Keratinocyte (primary cell): ENCODE results near the gene RTP3. TPM values are rescaled to one million over a fixed set of nuclear protein-coding genes. Genes with fewer than 3 reads are reported as not detected.

Experiments
- DNase-seq: peaks from one replicate; pipeline ENCODE4 v3.0.0-alpha.2; 2011; ENCODE audit warnings: low read depth, missing footprints, low spot score
- FAIRE-seq: peaks from 2 replicates; lab custom pipeline; 2011; peaks lifted over from hg19 to GRCh38; lab: Jason Lieb, UNC
- H2AFZ ChIP-seq: 2 replicates; pipeline ENCODE4 v1.6.0; 2012; ENCODE audit warnings: low read length, control low read depth, inconsistent platforms; ENCODE audit not compliant: control insufficient read depth
- H3K27ac ChIP-seq: 2 replicates; pipeline ENCODE4 v1.5.1; 2011; ENCODE audit warnings: low read length; ENCODE audit not compliant: control insufficient read depth, insufficient read depth
- H3K27me3 ChIP-seq: 3 replicates; pipeline ENCODE4 v1.6.0; 2011; ENCODE audit warnings: low read length; ENCODE audit not compliant: control insufficient read depth, insufficient read depth; ENCODE audit errors: extremely low read depth
- H3K36me3 ChIP-seq, 2 experiments: 2 replicates in 1 of 2; 3 replicates in 1 of 2; pipeline ENCODE4 v1.5.1; 2011; ENCODE audit warnings: low read length in 2 of 2, mild to moderate bottlenecking in 1 of 2; ENCODE audit not compliant: control insufficient read depth in 2 of 2, insufficient read depth in 2 of 2; ENCODE audit errors: extremely low read depth in 1 of 2
- H3K4me1 ChIP-seq: 3 replicates; pipeline ENCODE4 v1.5.1; 2011; ENCODE audit warnings: low read length; ENCODE audit not compliant: control insufficient read depth, insufficient read depth; ENCODE audit errors: extremely low read depth
- H3K4me2 ChIP-seq: 3 replicates; pipeline ENCODE4 v1.6.0; 2011; ENCODE audit warnings: low read depth, low read length; ENCODE audit not compliant: control insufficient read depth, insufficient read depth; ENCODE audit errors: extremely low read depth
- H3K4me3 ChIP-seq, 3 experiments: fragments of 200-600 bp in 1 of 3; sonication (generic) in 1 of 3; 2 replicates in 2 of 3; 3 replicates in 1 of 3; pipeline ENCODE4 v1.5.1; 2011 to 2016; ENCODE audit warnings: low read length in 3 of 3, mild to moderate bottlenecking in 3 of 3, control low read depth in 2 of 3, inconsistent platforms in 1 of 3, low read depth in 1 of 3, mixed read lengths in 1 of 3, mixed run types in 1 of 3, moderate library complexity in 1 of 3; ENCODE audit not compliant: control insufficient read depth in 2 of 3, insufficient read depth in 2 of 3; ENCODE audit errors: extremely low read depth in 1 of 3
- H3K79me2 ChIP-seq: 2 replicates; pipeline ENCODE4 v1.6.0; 2012; ENCODE audit warnings: low read length; ENCODE audit not compliant: control insufficient read depth, insufficient read depth
- H3K9ac ChIP-seq: 3 replicates; pipeline ENCODE4 v1.6.0; 2011; ENCODE audit warnings: low read length; ENCODE audit not compliant: control insufficient read depth, insufficient read depth; ENCODE audit errors: extremely low read depth
- H3K9me1 ChIP-seq: 3 replicates; pipeline ENCODE4 v1.6.0; 2011; ENCODE audit warnings: low read length; ENCODE audit not compliant: control insufficient read depth, insufficient read depth; ENCODE audit errors: extremely low read depth
- H3K9me3 ChIP-seq: 2 replicates; pipeline ENCODE4 v1.5.1; 2012; ENCODE audit warnings: low read depth, low read length; ENCODE audit not compliant: control insufficient read depth
- H4K20me1 ChIP-seq: 3 replicates; pipeline ENCODE4 v1.6.0; 2011; ENCODE audit warnings: low read length; ENCODE audit not compliant: control insufficient read depth, insufficient read depth; ENCODE audit errors: extremely low read depth
- CTCF ChIP-seq, 3 experiments: IDR thresholded peaks in 1 of 3; conservative IDR thresholded peaks in 1 of 3; optimal IDR thresholded peaks in 1 of 3; 2 replicates in 2 of 3; 3 replicates in 1 of 3; pipeline versions ENCODE3 to v1.5.1; 2011; ENCODE audit warnings: low read length in 3 of 3, mild to moderate bottlenecking in 3 of 3, moderate library complexity in 2 of 3, control low read depth in 1 of 3, inconsistent platforms in 1 of 3; ENCODE audit not compliant: insufficient read depth in 2 of 3; ENCODE audit errors: extremely low read depth in 1 of 3
- EZH2 ChIP-seq: IDR thresholded peaks from one replicate; pipeline ENCODE4 v1.6.1; 2012; ENCODE audit warnings: inconsistent platforms, mild to moderate bottlenecking, low read length, moderate library complexity
- dilution Hi-C: fragments of 300-500 bp; cut with MboI; formaldehyde crosslinking; loops from one replicate; pipeline ENCODE4 v1.7.0; 2020; ENCODE audit warnings: low sequenced_read_pairs; ENCODE audit not compliant: extremely low pct_ligation_motif_present
- polyA plus RNA-seq, 5 experiments: library from polyadenylated mRNA; depleted of rRNA in 3 of 5; stranded (reverse) in 3 of 5; stranded (forward) in 1 of 5; unstranded in 1 of 5; fragments of >200 nt; gene quantifications; 1 replicate in 1 of 5; 2 replicates in 3 of 5; 3 replicates in 1 of 5; pipeline versions ENCODE4 v1.2.1 to v1.2.3, GENCODE V29; 2011 to 2012; ENCODE audit warnings: missing spikeins in 2 of 5, low read depth in 1 of 5, low replicate concordance in 1 of 5

Gene RTP3
- polyA plus RNA-seq, 1 donor (not counting 4 experiments of a cell fraction or from before 2014, with no cell fraction given): not detected

GRCh38 chr3:46542344-46542743, 44.6 kb downstream of the RTP3 start:
- no peaks in the 10 kb centered on the region for H3K36me3 ChIP-seq
- H3K9ac ChIP-seq: no peak overlapping the region
- H3K27me3 ChIP-seq: no peaks in the 10 kb centered on the region
- H2AFZ ChIP-seq: no peak overlapping the region
- no peak for TF ChIP-seq CTCF (optimal IDR thresholded peaks at IDR 0.05 in 1 of 3, IDR thresholded peaks at IDR 0.05 in 1 of 3, conservative IDR thresholded peaks at IDR 0.05 in 1 of 3; ENCODE audit: extremely low read depth in 1 of 3, insufficient read depth in 2 of 3, low read length in 3 of 3)
- no peak for TF ChIP-seq EZH2
- dilution Hi-C loops: no loop called here
- FAIRE-seq: no peak
- no peaks in the 10 kb centered on the region for H3K9me1 ChIP-seq
- H3K4me1 ChIP-seq: peaks cover 9% of the 10 kb centered on the region
- no peak overlapping the region for H3K4me3 ChIP-seq
- DNase-seq: no peak
- no peaks in the 10 kb centered on the region for H3K79me2 ChIP-seq
- H3K27ac ChIP-seq: no peak overlapping the region
- no peaks in the 10 kb centered on the region for H3K9me3 ChIP-seq
- no peaks in the 10 kb centered on the region for H4K20me1 ChIP-seq
- H3K4me2 ChIP-seq: no peak overlapping the region

GRCh38 chr3:46542801-46543201, 45.0 kb downstream of the RTP3 start:
- TF ChIP-seq CTCF (optimal IDR thresholded peaks at IDR 0.05 in 1 of 3, IDR thresholded peaks at IDR 0.05 in 1 of 3, conservative IDR thresholded peaks at IDR 0.05 in 1 of 3; ENCODE audit: extremely low read depth in 1 of 3, insufficient read depth in 2 of 3, low read length in 3 of 3): no peak
- TF ChIP-seq EZH2: no peak
- no peaks in the 10 kb centered on the region for H3K27me3 ChIP-seq
- no peak overlapping the region for H3K4me3 ChIP-seq
- H3K4me1 ChIP-seq: peaks cover 9% of the 10 kb centered on the region
- no peak overlapping the region for H3K9ac ChIP-seq
- no peaks in the 10 kb centered on the region for H3K9me1 ChIP-seq
- no peaks in the 10 kb centered on the region for H3K36me3 ChIP-seq
- no peaks in the 10 kb centered on the region for H3K9me3 ChIP-seq
- no peak overlapping the region for H2AFZ ChIP-seq
- H3K4me2 ChIP-seq: no peak overlapping the region
- no peak overlapping the region for H3K27ac ChIP-seq
- H3K79me2 ChIP-seq: no peaks in the 10 kb centered on the region
- H4K20me1 ChIP-seq: no peaks in the 10 kb centered on the region
- FAIRE-seq: no peak
- dilution Hi-C loops: no loop called here
- DNase-seq: no peak
